Transverse colon (tissue), 4 donors: ENCODE results near the gene ZFTA. TPM values are rescaled to one million over a fixed set of nuclear protein-coding genes. Genes with fewer than 3 reads are reported as not detected.

Experiments
- DNase-seq: peaks from one replicate; pipeline ENCODE4 v3.0.0-alpha.2; 2019
- H3K27ac ChIP-seq, 4 donors: fragments of 200-600 bp; sonication (generic); 2 replicates each; pipeline ENCODE4 v1.5.1; 2016 to 2018; ENCODE audit warnings: inconsistent platforms in 4 of 4
- H3K27me3 ChIP-seq: fragments of 200-600 bp; sonication (generic); 2 replicates; pipeline ENCODE4 v1.5.1; 2017; ENCODE audit warnings: inconsistent platforms
- H3K36me3 ChIP-seq, 4 donors: fragments of 200-600 bp; sonication (generic); 2 replicates each; pipeline ENCODE4 v1.5.1; 2017 to 2019; ENCODE audit warnings: inconsistent platforms in 4 of 4
- H3K4me1 ChIP-seq, 4 donors: fragments of 200-600 bp; sonication (generic); 2 replicates each; pipeline ENCODE4 v1.5.1; 2017 to 2020; ENCODE audit warnings: inconsistent platforms in 4 of 4
- H3K4me3 ChIP-seq, 4 donors: fragments of 200-600 bp; sonication (generic); 1 replicate in 1 of 4; 2 replicates in 3 of 4; pipeline versions ENCODE4 v1.5.1 to v1.6.1; 2017 to 2019; ENCODE audit warnings: inconsistent platforms in 4 of 4
- H3K9me3 ChIP-seq, 2 donors: fragments of 200-600 bp; sonication (generic); 2 replicates each; pipeline ENCODE4 v1.5.1; 2017 to 2019; ENCODE audit warnings: inconsistent platforms in 2 of 2
- EP300 ChIP-seq: sonication (generic); formaldehyde crosslinking; IDR thresholded peaks from one replicate; pipeline ENCODE4 v1.6.1; 2017; ENCODE audit warnings: antibody characterized with exemption, low read depth
- POLR2A ChIP-seq: fragments of 450-650 bp; IDR thresholded peaks from one replicate; pipeline ENCODE4 v1.6.1; 2016; ENCODE audit warnings: antibody characterized with exemption, mild to moderate bottlenecking, moderate library complexity
- POLR2AphosphoS5 ChIP-seq, 3 donors: sonication (generic); formaldehyde crosslinking; IDR thresholded peaks; one replicate each; pipeline ENCODE4 v1.6.1; 2016; ENCODE audit warnings: antibody characterized with exemption in 3 of 3
- WGBS, 2 donors: methylation state at CpG; one replicate each; pipeline ENCODE4 v1.1.5; 2018; ENCODE audit warnings: low coverage in 1 of 2; 5-methylcytosine and 5-hydroxymethylcytosine counted together
- in situ Hi-C, 4 donors: fragments of 200-750 bp; cut with MboI; loops; one replicate each; pipeline versions ENCODE4 v1.15.0 to v1.15.1; 2017; ENCODE audit warnings: low sequenced_read_pairs in 3 of 4, low pct_ligation_motif_present in 1 of 4, low pct_unique_long_range_greater_than_20kb in 1 of 4
- intact Hi-C: fragments of 100-400 bp; cut with DNase I; formaldehyde crosslinking; loops from one replicate; pipeline ENCODE4 v1.15.1; 2023; ENCODE audit warnings: low total_unique reads
- total RNA-seq, 4 donors: library from RNA; depleted of rRNA; stranded (reverse); fragments of >200 nt; gene quantifications; one replicate each; pipeline ENCODE4 v1.1.0, GENCODE V29; 2016
- TF ChIP-seq, protein P1 (sequence below), 5 experiments: fragments of 200-600 bp in 3 of 5; fragments of 450-650 bp in 2 of 5; sonication (generic) in 3 of 5; IDR thresholded peaks; 1 replicate in 2 of 5; 2 replicates in 3 of 5; pipeline ENCODE4 v1.5.1; 2016 to 2017; ENCODE audit warnings: antibody characterized with exemption in 5 of 5, inconsistent platforms in 3 of 5, mild to moderate bottlenecking in 2 of 5, moderate library complexity in 1 of 5

ZFTA gene
- 10 to 100 TPM in 3 of 4 donors, 1 to 10 TPM in 1; 4.6 to 15.7 (median 11.0) TPM for total RNA-seq

DNA sequence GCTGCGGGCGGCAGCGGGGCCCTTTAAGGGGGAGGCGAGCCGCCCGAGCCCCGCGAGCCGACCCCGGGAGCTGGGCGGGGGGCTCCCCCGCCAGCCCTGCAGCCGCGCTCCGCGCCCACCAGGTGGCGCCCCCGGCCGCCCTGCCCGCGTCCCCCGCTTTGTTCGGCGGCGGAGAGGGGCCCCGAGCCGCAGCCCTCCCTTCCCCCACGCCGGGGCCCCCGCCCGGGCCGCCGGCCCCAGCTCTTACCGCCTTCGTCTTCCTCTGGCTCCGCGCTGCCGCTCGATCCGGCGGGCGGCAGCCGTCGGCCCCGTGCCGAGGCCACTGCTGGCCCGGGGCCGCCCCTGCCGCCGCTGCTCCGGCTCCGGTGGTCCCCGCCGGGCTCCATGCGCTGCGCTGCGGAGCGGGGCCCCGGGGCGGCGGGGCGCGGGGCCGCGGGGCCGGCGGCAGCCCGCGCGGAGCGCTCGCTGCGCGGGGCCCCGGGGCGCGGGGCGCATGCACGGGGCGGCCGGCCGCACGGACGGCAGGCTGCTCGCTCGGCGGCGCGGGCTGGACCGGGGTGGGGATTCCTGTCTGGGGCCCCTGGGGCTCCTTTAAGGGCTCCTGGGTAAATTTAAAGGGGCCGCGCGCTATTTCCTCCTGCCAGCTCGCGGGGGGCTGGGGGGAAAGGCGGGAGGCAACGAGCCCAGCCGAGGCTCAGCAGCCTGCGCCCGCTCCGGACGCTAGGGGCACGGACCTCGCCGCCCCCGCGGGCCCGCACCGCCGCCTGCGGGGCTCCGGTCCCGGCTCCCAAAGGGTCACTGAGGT, at the start of gene ZFTA:
TSS of gene ZFTA (minus strand) at position 539 of the 805 bp plus-strand sequence. CDS start at position 386, 153 bp downstream.
- peak; percentile 75 for DNase-seq
- Histone ChIP-seq H3K4me1 (peaks cover 25 to 53% (median 43%) of the 10 kb centered on the region in 4 donors), H3K36me3 (no peaks in the 10 kb centered on the region), H3K4me3 (peak within 1 kb of the TSS; percentile 79 to 94 (median 92)), H3K27ac (peak within 1 kb of the TSS; percentile 81 to 89 (median 86)), H3K27me3 (peaks cover 25% of the 10 kb centered on the region), H3K9me3 (no peaks in the 10 kb centered on the region)
- intact Hi-C loops (loop anchor here (5.0 to 10.0 kb wide), 2 partner anchors 44 to 84 kb away; partner anchors contain the start of genes RTN3 and SPINDOC), in situ Hi-C loops (loop anchor here in 1 of 4 donors (10.0 kb wide), 1 partner anchor 176 kb away; no protein-coding TSS in a partner anchor)
- WGBS, 2 donors: 1% methylated on average over 56 of the region's 113 CpGs; no CpG with 5 or more reads in 1 of the 2 donors
- TF ChIP-seq, protein P1, sequence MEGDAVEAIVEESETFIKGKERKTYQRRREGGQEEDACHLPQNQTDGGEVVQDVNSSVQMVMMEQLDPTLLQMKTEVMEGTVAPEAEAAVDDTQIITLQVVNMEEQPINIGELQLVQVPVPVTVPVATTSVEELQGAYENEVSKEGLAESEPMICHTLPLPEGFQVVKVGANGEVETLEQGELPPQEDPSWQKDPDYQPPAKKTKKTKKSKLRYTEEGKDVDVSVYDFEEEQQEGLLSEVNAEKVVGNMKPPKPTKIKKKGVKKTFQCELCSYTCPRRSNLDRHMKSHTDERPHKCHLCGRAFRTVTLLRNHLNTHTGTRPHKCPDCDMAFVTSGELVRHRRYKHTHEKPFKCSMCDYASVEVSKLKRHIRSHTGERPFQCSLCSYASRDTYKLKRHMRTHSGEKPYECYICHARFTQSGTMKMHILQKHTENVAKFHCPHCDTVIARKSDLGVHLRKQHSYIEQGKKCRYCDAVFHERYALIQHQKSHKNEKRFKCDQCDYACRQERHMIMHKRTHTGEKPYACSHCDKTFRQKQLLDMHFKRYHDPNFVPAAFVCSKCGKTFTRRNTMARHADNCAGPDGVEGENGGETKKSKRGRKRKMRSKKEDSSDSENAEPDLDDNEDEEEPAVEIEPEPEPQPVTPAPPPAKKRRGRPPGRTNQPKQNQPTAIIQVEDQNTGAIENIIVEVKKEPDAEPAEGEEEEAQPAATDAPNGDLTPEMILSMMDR (IDR thresholded peaks at IDR 0.05): peak in 3 of 5 experiments; percentile 53 to 65 (median 62)
- no peak for TF ChIP-seq POLR2A

DNA sequence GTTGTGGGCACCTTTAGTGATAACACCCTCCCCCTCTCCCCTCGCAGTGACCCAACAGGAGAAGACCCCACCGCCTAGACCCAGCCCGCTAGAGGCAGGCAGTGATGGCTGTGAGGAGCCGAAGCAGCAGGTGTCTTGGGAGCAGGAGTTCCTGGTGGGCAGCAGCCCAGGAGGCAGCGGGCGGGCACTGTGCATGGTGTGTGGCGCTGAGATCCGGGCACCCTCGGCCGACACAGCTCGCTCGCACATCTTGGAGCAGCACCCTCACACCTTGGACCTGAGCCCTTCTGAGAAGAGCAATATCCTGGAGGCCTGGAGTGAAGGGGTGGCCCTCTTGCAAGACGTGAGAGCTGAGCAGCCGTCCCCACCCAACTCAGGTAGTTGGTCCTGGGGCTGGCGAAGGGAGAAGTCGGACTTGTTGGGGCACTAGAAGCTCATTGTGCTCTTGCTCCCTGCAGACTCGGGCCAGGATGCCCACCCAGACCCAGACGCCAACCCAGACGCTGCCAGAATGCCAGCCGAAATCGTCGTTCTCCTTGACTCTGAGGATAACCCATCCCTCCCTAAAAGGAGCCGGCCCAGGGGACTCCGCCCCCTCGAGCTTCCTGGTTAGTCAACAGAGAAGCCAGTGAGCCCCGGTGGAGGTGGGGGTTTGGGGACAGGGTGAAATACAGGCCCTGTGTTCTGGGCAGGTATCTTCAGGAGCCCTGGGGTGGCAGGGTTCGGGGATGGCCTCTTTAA, 49.4 kb upstream of the ZFTA start:
- Histone ChIP-seq H3K4me3 (no peak overlapping the region), H3K9me3 (no peaks in the 10 kb centered on the region), H3K27ac (no peak overlapping the region), H3K36me3 (peaks cover 0 to 39% (median 8%) of the 10 kb centered on the region in 4 donors), H3K4me1 (peaks cover 9 to 18% (median 13%) of the 10 kb centered on the region in 4 donors), H3K27me3 (no peaks in the 10 kb centered on the region)
- DNase-seq: no peak
- 90% methylated on average over 22 of the region's 27 CpGs; no CpG with 5 or more reads in 1 of the 2 donors for WGBS, 2 donors
- in situ Hi-C loops (no loop called here), intact Hi-C loops (no loop called here)
- TF ChIP-seq EP300 (no peak), POLR2AphosphoS5 (IDR thresholded peaks at IDR 0.05) (no peak), POLR2A (no peak)

DNA sequence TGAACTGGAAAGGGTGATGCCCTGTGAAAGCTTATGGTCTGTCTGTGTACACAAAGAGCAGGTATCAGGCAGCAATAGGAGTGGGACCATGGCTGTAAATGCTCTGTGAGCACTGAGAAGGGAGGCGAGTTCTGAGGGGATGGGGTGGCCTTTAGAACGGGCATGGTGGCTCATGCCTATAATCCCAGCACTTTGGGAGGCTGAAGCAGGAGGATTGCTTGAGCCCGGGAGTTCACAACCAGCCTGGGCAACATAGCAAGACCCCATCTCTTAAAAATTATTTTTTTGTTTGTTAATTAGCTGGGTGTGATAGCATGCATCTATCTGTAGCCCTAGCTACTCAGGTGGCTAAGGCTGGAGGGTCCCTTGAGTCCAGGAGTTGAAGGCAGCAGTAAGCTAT, 48.2 kb upstream of the ZFTA start:
- intact Hi-C loops (no loop called here), in situ Hi-C loops (no loop called here)
- Histone ChIP-seq H3K9me3 (no peaks in the 10 kb centered on the region), H3K36me3 (peaks cover 0 to 30% (median 6%) of the 10 kb centered on the region in 4 donors), H3K4me1 (peaks cover 12 to 23% (median 20%) of the 10 kb centered on the region in 4 donors), H3K27me3 (no peaks in the 10 kb centered on the region), H3K4me3 (no peak overlapping the region), H3K27ac (no peak overlapping the region)
- no peak for DNase-seq
- whole genome bisulfite sequencing, 2 donors: 100% methylated on average over 3 of the region's 3 CpGs; no CpG with 5 or more reads in 1 of the 2 donors
- TF ChIP-seq POLR2A: no peak
- TF ChIP-seq, protein P1 (IDR thresholded peaks at IDR 0.05): no peak
- TF ChIP-seq POLR2AphosphoS5 (IDR thresholded peaks at IDR 0.05): no peak
- TF ChIP-seq EP300: no peak

DNA sequence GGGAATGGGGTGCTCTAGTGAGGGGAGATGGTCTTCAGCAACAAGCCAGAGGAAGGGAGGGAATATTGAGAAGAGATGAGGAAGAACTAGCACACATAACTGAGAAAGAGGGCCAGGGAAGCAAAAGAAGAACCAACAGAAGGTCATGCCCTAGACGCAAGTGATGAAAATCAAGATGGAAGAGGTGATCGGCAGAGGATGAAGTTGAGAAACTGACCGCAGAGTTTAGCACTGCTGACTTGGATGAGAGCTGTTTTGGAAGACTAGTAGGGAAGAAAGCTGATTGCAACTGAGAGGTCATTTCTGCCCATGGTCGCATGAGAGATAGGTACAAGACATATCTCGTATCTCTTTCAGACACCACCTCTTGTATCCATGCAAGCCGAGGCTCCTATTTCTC, 47.6 kb upstream of the ZFTA start:
- H3K4me3 ChIP-seq: no peak overlapping the region
- no peaks in the 10 kb centered on the region for H3K27me3 ChIP-seq
- H3K36me3 ChIP-seq: peaks cover 0 to 25% (median 3%) of the 10 kb centered on the region in 4 donors
- H3K9me3 ChIP-seq: no peaks in the 10 kb centered on the region
- H3K27ac ChIP-seq: no peak overlapping the region
- no peak for DNase-seq
- in situ Hi-C loops: no loop called here
- intact Hi-C loops: no loop called here
- WGBS, 2 donors: 62 to 92% methylated on average over 3 to 6 of the region's 6 CpGs
- H3K4me1 ChIP-seq: peaks cover 12 to 23% (median 20%) of the 10 kb centered on the region in 4 donors
- TF ChIP-seq POLR2A (no peak), EP300 (no peak), POLR2AphosphoS5 (IDR thresholded peaks at IDR 0.05) (no peak)
- TF ChIP-seq, protein P1 (IDR thresholded peaks at IDR 0.05): no peak
